A549 (cell line): Measurements from ENCODE around the gene PSRC1.

Experiments
- BHLHE40 ChIP-seq: IDR thresholded peaks from 2 replicates; pipeline ENCODE4 v1.6.1; 2012; ENCODE audit warnings: low read depth, low read length, inconsistent platforms
- CHD4 ChIP-seq: fragments of 200-600 bp; sonication (generic); IDR thresholded peaks from 2 replicates; pipeline ENCODE4 v1.6.1; 2016; ENCODE audit warnings: antibody characterized with exemption, mild to moderate bottlenecking, borderline replicate concordance
- EP300 ChIP-seq, 2 experiments: fragments of >200 bp; sonication (Bioruptor Twin); formaldehyde crosslinking; IDR thresholded peaks; 2 replicates in 1 of 2; 3 replicates in 1 of 2; pipeline ENCODE4 v1.6.1; 2016 to 2017
- HOXA7 ChIP-seq: fragments of 250-450 bp; sonication (Bioruptor Pico); IDR thresholded peaks from 2 replicates; pipeline ENCODE4 v1.5.0; 2020; ENCODE audit warnings: mild to moderate bottlenecking, moderate library complexity
- JUN ChIP-seq, 2 experiments: fragments of >200 bp; sonication (Bioruptor Twin); formaldehyde crosslinking; IDR thresholded peaks; 2 replicates in 1 of 2; 3 replicates in 1 of 2; pipeline ENCODE4 v1.6.1; 2016 to 2017
- MAFK ChIP-seq: fragments of 450-650 bp; IDR thresholded peaks from 2 replicates; pipeline ENCODE4 v1.6.1; 2014; ENCODE audit not compliant: partially characterized antibody
- POLR2A ChIP-seq: IDR thresholded peaks from 2 replicates; pipeline ENCODE4 v1.6.1; 2012; ENCODE audit warnings: mild to moderate bottlenecking, low read length
- POLR2AphosphoS2 ChIP-seq: conservative IDR thresholded peaks from 2 replicates; pipeline ENCODE4 v1.6.1; 2012; ENCODE audit warnings: low read length, improper control_type of control experiment, inconsistent platforms
- TF ChIP-seq, protein P1 (sequence below): IDR thresholded peaks from 2 replicates; pipeline ENCODE4 v1.6.1; 2012; ENCODE audit warnings: low read depth, borderline replicate concordance
- TF ChIP-seq, protein P2 (sequence below): fragments of >200 bp; sonication (Bioruptor Twin); formaldehyde crosslinking; IDR thresholded peaks from 3 replicates; pipeline ENCODE4 v1.5.1; 2016
- TF ChIP-seq, protein P3 (sequence below): fragments of 200-600 bp; sonication (generic); IDR thresholded peaks from 2 replicates; pipeline ENCODE4 v1.6.1; 2016; ENCODE audit warnings: antibody characterized with exemption, mild to moderate bottlenecking, moderate library complexity

DNA sequence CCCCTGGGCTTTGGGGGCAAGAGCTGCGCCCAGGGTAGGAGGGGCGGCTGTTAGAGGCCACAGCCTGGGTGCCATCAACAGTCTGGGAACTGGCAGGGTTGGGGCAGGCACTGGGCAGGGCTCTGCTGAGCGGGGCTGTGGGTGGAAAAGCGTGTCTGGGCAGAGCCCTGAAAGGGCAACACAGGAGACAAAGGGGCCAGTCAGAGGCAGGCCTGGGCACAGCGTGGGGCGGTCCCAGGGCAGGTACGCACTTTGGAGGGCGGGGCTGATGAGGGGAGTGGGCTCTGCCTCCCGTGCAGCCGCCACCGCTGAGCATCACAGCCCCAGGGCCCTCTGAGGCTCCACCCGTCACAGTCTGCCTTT lies 19.7 kb downstream of the PSRC1 start:
- TF ChIP-seq BHLHE40 (no peak), POLR2AphosphoS2 (no peak), JUN (IDR thresholded peaks at IDR 0.05) (no peak), EP300 (IDR thresholded peaks at IDR 0.05) (no peak), CHD4 (no peak), POLR2A (no peak), HOXA7 (CRISPR knock-in tag) (no peak), MAFK (no peak)
- TF ChIP-seq, protein P1, sequence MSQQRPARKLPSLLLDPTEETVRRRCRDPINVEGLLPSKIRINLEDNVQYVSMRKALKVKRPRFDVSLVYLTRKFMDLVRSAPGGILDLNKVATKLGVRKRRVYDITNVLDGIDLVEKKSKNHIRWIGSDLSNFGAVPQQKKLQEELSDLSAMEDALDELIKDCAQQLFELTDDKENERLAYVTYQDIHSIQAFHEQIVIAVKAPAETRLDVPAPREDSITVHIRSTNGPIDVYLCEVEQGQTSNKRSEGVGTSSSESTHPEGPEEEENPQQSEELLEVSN, result no peak
- TF ChIP-seq, protein P2, sequence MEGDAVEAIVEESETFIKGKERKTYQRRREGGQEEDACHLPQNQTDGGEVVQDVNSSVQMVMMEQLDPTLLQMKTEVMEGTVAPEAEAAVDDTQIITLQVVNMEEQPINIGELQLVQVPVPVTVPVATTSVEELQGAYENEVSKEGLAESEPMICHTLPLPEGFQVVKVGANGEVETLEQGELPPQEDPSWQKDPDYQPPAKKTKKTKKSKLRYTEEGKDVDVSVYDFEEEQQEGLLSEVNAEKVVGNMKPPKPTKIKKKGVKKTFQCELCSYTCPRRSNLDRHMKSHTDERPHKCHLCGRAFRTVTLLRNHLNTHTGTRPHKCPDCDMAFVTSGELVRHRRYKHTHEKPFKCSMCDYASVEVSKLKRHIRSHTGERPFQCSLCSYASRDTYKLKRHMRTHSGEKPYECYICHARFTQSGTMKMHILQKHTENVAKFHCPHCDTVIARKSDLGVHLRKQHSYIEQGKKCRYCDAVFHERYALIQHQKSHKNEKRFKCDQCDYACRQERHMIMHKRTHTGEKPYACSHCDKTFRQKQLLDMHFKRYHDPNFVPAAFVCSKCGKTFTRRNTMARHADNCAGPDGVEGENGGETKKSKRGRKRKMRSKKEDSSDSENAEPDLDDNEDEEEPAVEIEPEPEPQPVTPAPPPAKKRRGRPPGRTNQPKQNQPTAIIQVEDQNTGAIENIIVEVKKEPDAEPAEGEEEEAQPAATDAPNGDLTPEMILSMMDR, result no peak
- TF ChIP-seq, protein P3, sequence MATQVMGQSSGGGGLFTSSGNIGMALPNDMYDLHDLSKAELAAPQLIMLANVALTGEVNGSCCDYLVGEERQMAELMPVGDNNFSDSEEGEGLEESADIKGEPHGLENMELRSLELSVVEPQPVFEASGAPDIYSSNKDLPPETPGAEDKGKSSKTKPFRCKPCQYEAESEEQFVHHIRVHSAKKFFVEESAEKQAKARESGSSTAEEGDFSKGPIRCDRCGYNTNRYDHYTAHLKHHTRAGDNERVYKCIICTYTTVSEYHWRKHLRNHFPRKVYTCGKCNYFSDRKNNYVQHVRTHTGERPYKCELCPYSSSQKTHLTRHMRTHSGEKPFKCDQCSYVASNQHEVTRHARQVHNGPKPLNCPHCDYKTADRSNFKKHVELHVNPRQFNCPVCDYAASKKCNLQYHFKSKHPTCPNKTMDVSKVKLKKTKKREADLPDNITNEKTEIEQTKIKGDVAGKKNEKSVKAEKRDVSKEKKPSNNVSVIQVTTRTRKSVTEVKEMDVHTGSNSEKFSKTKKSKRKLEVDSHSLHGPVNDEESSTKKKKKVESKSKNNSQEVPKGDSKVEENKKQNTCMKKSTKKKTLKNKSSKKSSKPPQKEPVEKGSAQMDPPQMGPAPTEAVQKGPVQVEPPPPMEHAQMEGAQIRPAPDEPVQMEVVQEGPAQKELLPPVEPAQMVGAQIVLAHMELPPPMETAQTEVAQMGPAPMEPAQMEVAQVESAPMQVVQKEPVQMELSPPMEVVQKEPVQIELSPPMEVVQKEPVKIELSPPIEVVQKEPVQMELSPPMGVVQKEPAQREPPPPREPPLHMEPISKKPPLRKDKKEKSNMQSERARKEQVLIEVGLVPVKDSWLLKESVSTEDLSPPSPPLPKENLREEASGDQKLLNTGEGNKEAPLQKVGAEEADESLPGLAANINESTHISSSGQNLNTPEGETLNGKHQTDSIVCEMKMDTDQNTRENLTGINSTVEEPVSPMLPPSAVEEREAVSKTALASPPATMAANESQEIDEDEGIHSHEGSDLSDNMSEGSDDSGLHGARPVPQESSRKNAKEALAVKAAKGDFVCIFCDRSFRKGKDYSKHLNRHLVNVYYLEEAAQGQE, result no peak
